Measurements from ENCODE around the gene LZTR1.

DNA sequence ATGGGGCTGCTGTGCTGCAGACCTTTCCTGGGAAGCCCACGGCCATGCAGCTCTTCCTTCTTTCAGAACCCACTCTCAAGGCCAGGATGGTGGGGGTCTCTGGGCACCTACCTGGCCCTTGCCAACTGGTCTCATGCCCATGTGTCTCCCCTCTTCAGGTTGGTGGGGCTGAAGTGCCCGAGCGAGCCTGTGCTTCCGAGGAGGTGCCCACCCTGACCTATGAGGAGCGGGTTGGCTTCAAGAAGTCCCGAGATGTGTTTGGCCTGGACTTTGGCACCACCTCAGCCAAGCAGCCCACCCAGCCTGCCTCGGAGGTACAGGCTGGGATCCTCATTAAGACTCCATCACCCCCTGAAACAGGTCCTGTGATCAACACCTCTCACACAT is 10.0 kb downstream of the LZTR1 start:
- TF ChIP-seq POLR2A (IDR thresholded peaks at IDR 0.05; ENCODE audit: low read depth, low read length) (no peak), POLR2AphosphoS5 (IDR thresholded peaks at IDR 0.05; ENCODE audit: low read depth, low read length) (no peak), TAF1 (IDR thresholded peaks at IDR 0.05; ENCODE audit: low read depth, low read length) (no peak)

Data from GM12891 (cell line).